GM18868 (cell line): ENCODE data around the gene ZNF784.

ENCODE experiments used
- ATAC-seq: cut with Tn5 transposase; IDR thresholded peaks from one replicate; pipeline ENCODE4 v1.9.1; 2021; ENCODE audit warnings: mild to moderate bottlenecking, moderate library complexity; ENCODE audit not compliant: unreplicated experiment

ZNF784 gene

GRCh38 chr19:55605637-55606470, 18.5 kb downstream of the ZNF784 start, which contains the start of gene ZNF865:
TSS of gene ZNF865 (plus strand) at chr19:55605647. CDS start at chr19:55613619, 7,972 bp downstream.
- peak; percentile 34 for ATAC-seq

- peak; percentile 65 for ATAC-seq
Observed at GRCh38 chr19:55605207-55605636, 19.1 kb downstream of the ZNF784 start.

- ATAC-seq, result no peak
Observed at GRCh38 chr19:55603581-55604292, 20.6 kb downstream of the ZNF784 start.

- no peak for ATAC-seq
Observed at GRCh38 chr19:55603115-55603514, 21.3 kb downstream of the ZNF784 start.

GRCh38 chr19:55602104-55603001, 22.0 kb downstream of the ZNF784 start:
- ATAC-seq, result no peak

GRCh38 chr19:55601084-55601483, 23.3 kb downstream of the ZNF784 start:
- no peak for ATAC-seq

GRCh38 chr19:55600662-55601028, 23.7 kb downstream of the ZNF784 start:
- no peak for ATAC-seq

- peak; percentile 47 for ATAC-seq
Observed at GRCh38 chr19:55599842-55600661, 24.3 kb downstream of the ZNF784 start, which contains the start of gene ZNF524. TSS of gene ZNF524 (plus strand) at chr19:55600288. CDS start at chr19:55602113, 1,825 bp downstream.

GRCh38 chr19:55599468-55599841, 24.9 kb downstream of the ZNF784 start, which contains the start of gene FIZ1:
TSS of gene FIZ1 (minus strand) at chr19:55599517. CDS start at chr19:55597865, 1,652 bp downstream.
- peak; percentile 47 for ATAC-seq

- peak; percentile 48 for ATAC-seq
Observed at GRCh38 chr19:55598719-55599467, 25.5 kb downstream of the ZNF784 start.

- no peak for ATAC-seq
Observed at GRCh38 chr19:55598034-55598433, 26.3 kb downstream of the ZNF784 start.

GRCh38 chr19:55597501-55597921, 26.9 kb downstream of the ZNF784 start:
- no peak for ATAC-seq

- no peak for ATAC-seq
Observed at GRCh38 chr19:55596304-55596703, 28.1 kb downstream of the ZNF784 start.

- ATAC-seq, result no peak
Observed at GRCh38 chr19:55594996-55595545, 29.3 kb downstream of the ZNF784 start.

GRCh38 chr19:55593096-55593772, 31.1 kb downstream of the ZNF784 start:
- no peak for ATAC-seq

GRCh38 chr19:55592391-55593090, 31.8 kb downstream of the ZNF784 start:
- ATAC-seq, result no peak

GRCh38 chr19:55591555-55591954, 32.8 kb downstream of the ZNF784 start:
- ATAC-seq, result no peak

- no peak for ATAC-seq
Observed at GRCh38 chr19:55590617-55591016, 33.7 kb downstream of the ZNF784 start.
